Right atrium auricular region (tissue), 2 donors: ENCODE measurements around the gene ZSWIM5. TPM values are rescaled to one million over a fixed set of nuclear protein-coding genes. Genes with fewer than 3 reads are reported as not detected.

Source experiments
- DNase-seq: peaks from one replicate; pipeline ENCODE4 v3.0.0-alpha.2; 2019; ENCODE audit warnings: low spot score
- H3K27ac ChIP-seq, 2 donors: fragments of 200-600 bp; sonication (generic); 1 replicate in 1 of 2; 2 replicates in 1 of 2; pipeline ENCODE4 v1.5.1; 2016 to 2019
- H3K27me3 ChIP-seq, 2 donors: fragments of 200-600 bp; sonication (generic); one replicate each; pipeline versions ENCODE4 v1.5.1 to v1.6.0; 2017 to 2019
- H3K36me3 ChIP-seq: fragments of 200-600 bp; sonication (generic); one replicate; pipeline ENCODE4 v1.5.1; 2016
- H3K4me1 ChIP-seq, 2 donors: fragments of 200-600 bp; sonication (generic); one replicate each; pipeline versions ENCODE4 v1.5.1 to v1.6.0; 2017 to 2019
- H3K4me3 ChIP-seq, 2 donors: fragments of 200-600 bp; sonication (generic); 1 replicate in 1 of 2; 2 replicates in 1 of 2; pipeline ENCODE4 v1.5.1; 2017 to 2019; ENCODE audit warnings: mild to moderate bottlenecking in 1 of 2, moderate library complexity in 1 of 2
- H3K9me3 ChIP-seq, 2 donors: fragments of 200-600 bp; sonication (generic); one replicate each; pipeline ENCODE4 v1.5.1; 2019
- CTCF ChIP-seq, 2 donors: fragments of 200-600 bp; sonication (generic); IDR thresholded peaks; one replicate each; pipeline ENCODE4 v1.5.1; 2019; ENCODE audit warnings: antibody characterized with exemption in 2 of 2
- total RNA-seq, 2 donors: library from RNA; depleted of rRNA; stranded (reverse); fragments of >200 nt; gene quantifications; one replicate each; pipeline ENCODE4 v1.1.0, GENCODE V29; 2016

The ZSWIM5 gene
- total RNA-seq, 2 donors from 2014 or later, result 1.2 to 1.7 TPM

GRCh38 chr1:45221716-45222115 lies 15.3 kb upstream of the ZSWIM5 start:
- Histone ChIP-seq H3K4me1 (no peaks in the 10 kb centered on the region), H3K27ac (no peak overlapping the region), H3K27me3 (no peaks in the 10 kb centered on the region), H3K9me3 (no peaks in the 10 kb centered on the region), H3K36me3 (no peaks in the 10 kb centered on the region), H3K4me3 (no peak overlapping the region)
- no peak for DNase-seq
- no peak for TF ChIP-seq CTCF (IDR thresholded peaks at IDR 0.05)

- no peak for DNase-seq
- no peaks in the 10 kb centered on the region for H3K9me3 ChIP-seq
- no peak overlapping the region for H3K4me3 ChIP-seq
- no peak for TF ChIP-seq CTCF (IDR thresholded peaks at IDR 0.05)
- no peaks in the 10 kb centered on the region for H3K36me3 ChIP-seq
- H3K4me1 ChIP-seq, result no peaks in the 10 kb centered on the region
- no peak overlapping the region for H3K27ac ChIP-seq
- no peaks in the 10 kb centered on the region for H3K27me3 ChIP-seq
Measured at GRCh38 chr1:45216861-45217260, 10.5 kb upstream of the ZSWIM5 start.

- no peaks in the 10 kb centered on the region for H3K27me3 ChIP-seq
- H3K4me3 ChIP-seq, result no peak overlapping the region
- no peak for DNase-seq
Measured at GRCh38 chr1:45216200-45216541, 9.8 kb upstream of the ZSWIM5 start.

GRCh38 chr1:45215485-45216199 lies 9.2 kb upstream of the ZSWIM5 start:
- TF ChIP-seq CTCF (IDR thresholded peaks at IDR 0.05), result no peak
- Histone ChIP-seq H3K4me1 (no peaks in the 10 kb centered on the region), H3K27ac (no peak overlapping the region), H3K9me3 (no peaks in the 10 kb centered on the region), H3K36me3 (no peaks in the 10 kb centered on the region), H3K4me3 (no peak overlapping the region), H3K27me3 (no peaks in the 10 kb centered on the region)
- DNase-seq, result no peak

More at GRCh38 chr1:45216200-45216541, 9.8 kb upstream of the ZSWIM5 start:
- Histone ChIP-seq H3K36me3 (no peaks in the 10 kb centered on the region), H3K9me3 (no peaks in the 10 kb centered on the region), H3K27ac (no peak overlapping the region), H3K4me1 (no peaks in the 10 kb centered on the region)
- TF ChIP-seq CTCF (IDR thresholded peaks at IDR 0.05), result no peak

GRCh38 chr1:45213892-45214291 lies 7.5 kb upstream of the ZSWIM5 start:
- DNase-seq, result no peak
- Histone ChIP-seq H3K4me3 (no peak overlapping the region), H3K27ac (no peak overlapping the region), H3K9me3 (no peaks in the 10 kb centered on the region), H3K4me1 (no peaks in the 10 kb centered on the region), H3K27me3 (no peaks in the 10 kb centered on the region), H3K36me3 (no peaks in the 10 kb centered on the region)
- TF ChIP-seq CTCF (IDR thresholded peaks at IDR 0.05), result no peak

GRCh38 chr1:45211076-45211475 lies 4.7 kb upstream of the ZSWIM5 start:
- DNase-seq, result no peak
- Histone ChIP-seq H3K4me1 (peaks cover 0 to 7% of the 10 kb centered on the region in 2 donors), H3K9me3 (no peaks in the 10 kb centered on the region), H3K36me3 (no peaks in the 10 kb centered on the region), H3K4me3 (no peak overlapping the region), H3K27ac (no peak overlapping the region), H3K27me3 (no peaks in the 10 kb centered on the region)
- no peak for TF ChIP-seq CTCF (IDR thresholded peaks at IDR 0.05)
